Stimulated activated CD4-positive, alpha-beta T cell treated with anti-CD3 and anti-CD28 coated beads, Interleukin-1b, Interleukin-23, amount 100 ng/mL, for 1 hour (primary cell): Measurements from ENCODE around the gene CRYBG1.
"Not testable (repeated sequence)": the region's sequence is repeated elsewhere in the genome, so short reads cannot be mapped to it uniquely, and the experiment has no call there.

Experiments
- DNase-seq, 2 donors: peaks; one replicate each; pipeline ENCODE4 v3.0.0-alpha.2; 2020; ENCODE audit warnings: low read depth in 2 of 2

Gene CRYBG1

DNA sequence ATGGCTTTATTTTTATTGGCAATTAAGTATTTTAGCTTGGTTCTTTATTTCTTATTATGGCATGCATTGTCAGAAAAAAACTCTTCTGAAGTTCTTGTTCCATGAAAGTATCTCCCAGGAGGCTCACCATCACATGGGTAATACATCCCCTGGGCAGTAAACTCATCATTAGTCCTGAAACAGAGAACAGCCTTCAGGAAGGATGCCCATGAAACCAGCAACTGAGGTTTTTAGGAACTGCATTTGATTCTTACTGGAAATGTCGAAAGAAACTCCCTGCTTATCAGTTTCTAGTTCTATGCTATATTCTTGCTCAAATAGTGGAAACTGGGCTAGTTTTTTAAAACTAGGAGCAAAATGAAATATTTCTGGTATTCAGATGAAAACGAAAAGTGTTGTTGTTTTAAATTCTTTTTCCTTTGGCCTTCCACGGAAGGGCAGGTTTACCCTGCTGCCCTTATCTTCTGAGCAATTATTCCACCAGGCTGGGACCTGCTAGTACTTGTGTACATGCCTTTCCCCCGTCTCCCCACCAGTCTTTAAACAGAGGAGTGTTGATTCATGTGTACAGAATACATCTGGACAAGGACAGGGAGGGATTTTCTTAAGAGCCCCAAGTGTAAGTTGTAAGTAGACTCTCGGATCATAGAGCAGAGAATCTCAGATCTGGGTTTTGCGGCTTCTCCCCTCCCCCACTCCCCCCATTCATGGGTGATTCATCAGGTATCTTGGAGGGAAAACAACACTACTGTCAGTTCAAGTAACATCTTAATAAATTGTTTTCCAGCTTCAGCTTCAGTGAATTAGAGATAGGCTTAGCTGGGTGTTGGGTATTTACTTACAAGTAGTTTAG is 187.3 kb downstream of the CRYBG1 start:
- DNase-seq = no peak

DNA sequence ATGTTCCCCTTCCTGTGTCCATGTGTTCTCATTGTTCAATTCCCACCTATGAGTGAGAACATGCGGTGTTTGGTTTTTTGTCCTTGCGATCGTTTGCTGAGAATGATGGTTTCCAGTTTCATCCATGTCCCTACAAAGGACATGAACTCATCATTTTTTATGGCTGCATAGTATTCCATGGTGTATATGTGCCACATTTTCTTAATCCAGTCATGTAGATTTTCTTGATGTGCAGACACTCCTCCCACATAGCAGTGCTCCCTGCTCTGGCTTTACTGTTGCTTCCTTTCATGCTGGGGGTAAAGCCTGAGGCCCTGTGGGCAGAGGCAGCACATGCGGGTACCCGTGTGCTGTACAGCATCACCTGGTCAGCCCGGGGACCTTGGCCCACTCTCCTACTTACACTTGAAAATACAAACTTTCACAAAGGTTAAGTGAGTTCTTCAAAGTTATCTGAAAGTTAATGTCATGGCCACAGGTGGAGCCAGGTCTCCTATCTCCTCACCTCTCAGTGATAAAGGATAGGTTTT is 188.5 kb downstream of the CRYBG1 start:
- not testable (repeated sequence) for DNase-seq

DNA sequence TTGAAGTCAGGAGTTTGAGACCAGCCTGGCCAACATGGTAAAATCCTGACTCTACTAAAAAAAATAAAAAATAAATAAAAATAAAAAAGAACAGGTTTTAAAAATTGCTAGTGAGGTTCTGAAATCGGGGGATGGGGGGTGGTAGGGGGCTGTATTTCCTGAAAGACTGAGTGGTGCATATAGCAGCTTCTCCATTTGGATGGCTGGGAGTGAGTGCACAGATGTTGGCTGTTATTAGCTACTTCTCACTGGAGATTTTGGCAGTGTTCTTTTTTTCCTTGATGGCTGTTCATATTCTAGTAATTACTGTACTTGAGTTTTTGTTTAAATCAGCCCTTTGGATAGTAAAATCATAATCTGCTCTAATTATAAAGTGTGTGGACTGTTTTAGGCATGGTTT is 189.0 kb downstream of the CRYBG1 start:
- DNase-seq = no peak

DNA sequence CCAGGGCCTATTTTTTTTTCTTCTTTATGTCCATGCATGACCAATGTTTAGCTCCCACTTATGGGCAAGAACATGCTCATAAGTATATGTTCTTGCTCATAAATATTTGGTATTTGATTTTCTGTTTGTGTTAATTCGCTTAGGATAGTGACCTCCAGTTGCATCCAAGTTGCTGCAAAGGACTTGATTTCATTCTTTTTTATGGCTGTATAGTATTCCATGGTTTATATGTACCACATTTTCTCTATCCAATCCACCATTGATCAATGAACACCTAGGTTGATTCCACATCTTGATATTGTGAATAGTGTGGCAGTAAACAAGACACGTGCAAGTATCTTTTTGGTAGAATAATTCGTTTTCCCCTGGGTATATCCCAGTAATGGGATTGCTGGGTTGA is 190.6 kb downstream of the CRYBG1 start:
- no peak for DNase-seq

DNA sequence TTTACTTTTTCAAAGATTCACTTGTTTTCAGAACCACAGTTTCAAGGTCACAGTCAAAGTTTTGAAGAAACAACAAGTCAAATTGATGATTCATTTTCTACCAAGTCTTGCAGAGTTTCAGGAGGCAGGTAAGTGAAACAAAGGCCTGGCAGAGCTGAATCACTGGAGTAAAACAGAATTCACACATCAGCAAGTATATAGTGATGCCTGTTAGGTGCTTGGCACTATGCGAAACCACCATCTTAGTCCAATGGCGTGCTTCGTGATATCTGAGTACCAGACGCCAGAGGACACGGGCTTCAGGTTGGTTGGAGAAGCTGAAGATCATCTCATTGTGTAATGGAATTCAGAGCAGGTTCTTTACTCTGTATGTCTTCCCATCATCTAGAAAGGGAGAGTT is 192.9 kb downstream of the CRYBG1 start:
- no peak for DNase-seq

GRCh38 chr6:106555767-106556166 is 195.2 kb downstream of the CRYBG1 start:
- DNase-seq = no peak

- no peak for DNase-seq
Observed at GRCh38 chr6:106556368-106556960, 195.9 kb downstream of the CRYBG1 start.

DNA sequence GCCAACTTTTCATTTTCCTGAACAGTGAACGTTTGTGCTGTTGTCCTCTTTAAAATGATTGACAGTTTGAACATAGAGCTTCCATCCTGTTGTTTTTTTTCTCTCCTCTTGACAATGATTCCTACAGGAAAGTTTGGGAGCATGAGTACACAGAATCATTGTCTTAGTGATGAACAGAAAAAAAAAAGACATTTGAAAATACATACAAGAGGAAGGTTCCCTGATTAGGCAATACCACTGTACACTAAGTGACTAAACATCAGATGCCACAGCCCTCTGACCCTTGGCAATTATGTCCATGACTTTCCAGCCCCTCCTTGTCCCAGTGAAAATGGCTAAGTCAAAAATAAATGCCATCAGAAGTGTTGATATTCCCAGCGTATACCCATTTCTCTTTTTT is 197.3 kb downstream of the CRYBG1 start:
- DNase-seq = no peak

GRCh38 chr6:106558364-106558763 is 197.8 kb downstream of the CRYBG1 start:
- no peak for DNase-seq

GRCh38 chr6:106559659-106560058 is 199.1 kb downstream of the CRYBG1 start:
- DNase-seq = not testable (repeated sequence)

GRCh38 chr6:106560996-106561685 is 200.6 kb downstream of the CRYBG1 start:
- DNase-seq = no peak

- DNase-seq = no peak
Observed at GRCh38 chr6:106561686-106562405, 201.3 kb downstream of the CRYBG1 start.

DNA sequence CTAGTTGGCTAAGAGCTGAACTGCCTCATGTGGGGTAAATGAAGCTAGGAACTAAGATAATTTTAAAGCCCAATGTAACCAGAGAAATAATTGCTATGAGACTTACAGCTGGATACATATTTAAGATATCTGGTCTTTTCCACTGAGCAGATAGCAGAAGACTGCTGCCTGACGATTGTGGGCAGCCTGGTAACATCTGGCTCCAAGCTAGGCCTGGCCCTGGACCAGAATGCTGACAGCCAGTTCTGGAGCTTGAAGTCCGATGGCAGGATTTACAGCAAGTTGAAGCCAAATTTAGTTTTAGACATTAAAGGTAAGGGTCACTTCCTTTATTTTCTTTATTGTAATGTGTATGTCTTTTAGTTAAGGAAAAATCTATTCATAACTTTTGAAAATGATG is 203.1 kb downstream of the CRYBG1 start:
- no peak for DNase-seq

GRCh38 chr6:106564476-106564875 is 204.0 kb downstream of the CRYBG1 start:
- DNase-seq = no peak

GRCh38 chr6:106568530-106568929 is 208.0 kb downstream of the CRYBG1 start:
- DNase-seq = no peak

DNA sequence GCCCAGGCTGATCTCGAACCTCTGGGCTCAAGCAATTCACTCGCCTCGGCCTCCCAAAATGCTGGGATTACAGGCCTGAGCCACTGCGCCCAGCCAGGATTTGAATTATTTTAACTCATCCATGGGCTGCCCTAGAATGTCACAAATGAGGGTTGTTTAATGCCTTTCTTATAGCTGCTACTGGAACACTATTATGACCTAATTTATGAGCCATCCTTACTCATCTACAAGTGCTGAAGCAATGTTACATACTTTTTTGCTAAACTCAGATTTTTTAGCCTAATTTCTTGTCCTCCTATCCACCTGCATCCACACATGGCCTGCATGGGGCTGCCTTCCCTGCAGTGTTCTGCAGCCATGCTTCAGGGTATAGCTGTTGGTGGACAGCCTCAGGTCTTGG is 208.9 kb downstream of the CRYBG1 start:
- DNase-seq = no peak

DNA sequence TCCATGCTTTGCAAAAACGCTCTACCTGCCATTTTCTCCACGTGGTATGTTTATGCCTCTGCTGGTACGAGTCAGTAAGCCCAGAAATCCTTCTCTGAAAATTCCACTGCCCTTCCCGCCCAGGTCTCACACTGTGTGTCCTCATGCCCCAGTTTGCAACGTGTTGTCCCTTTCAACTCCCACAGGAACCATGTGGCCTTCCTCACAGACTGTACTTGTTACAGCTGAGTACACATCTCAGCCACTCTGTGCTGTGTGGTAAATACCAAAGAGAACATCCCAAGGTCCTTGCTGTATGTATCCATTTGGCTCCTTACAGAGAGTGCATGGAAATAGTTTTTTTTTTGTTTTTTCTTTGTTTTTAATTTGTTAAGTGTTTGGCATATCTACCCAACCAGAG is 211.9 kb downstream of the CRYBG1 start:
- DNase-seq = no peak

DNA sequence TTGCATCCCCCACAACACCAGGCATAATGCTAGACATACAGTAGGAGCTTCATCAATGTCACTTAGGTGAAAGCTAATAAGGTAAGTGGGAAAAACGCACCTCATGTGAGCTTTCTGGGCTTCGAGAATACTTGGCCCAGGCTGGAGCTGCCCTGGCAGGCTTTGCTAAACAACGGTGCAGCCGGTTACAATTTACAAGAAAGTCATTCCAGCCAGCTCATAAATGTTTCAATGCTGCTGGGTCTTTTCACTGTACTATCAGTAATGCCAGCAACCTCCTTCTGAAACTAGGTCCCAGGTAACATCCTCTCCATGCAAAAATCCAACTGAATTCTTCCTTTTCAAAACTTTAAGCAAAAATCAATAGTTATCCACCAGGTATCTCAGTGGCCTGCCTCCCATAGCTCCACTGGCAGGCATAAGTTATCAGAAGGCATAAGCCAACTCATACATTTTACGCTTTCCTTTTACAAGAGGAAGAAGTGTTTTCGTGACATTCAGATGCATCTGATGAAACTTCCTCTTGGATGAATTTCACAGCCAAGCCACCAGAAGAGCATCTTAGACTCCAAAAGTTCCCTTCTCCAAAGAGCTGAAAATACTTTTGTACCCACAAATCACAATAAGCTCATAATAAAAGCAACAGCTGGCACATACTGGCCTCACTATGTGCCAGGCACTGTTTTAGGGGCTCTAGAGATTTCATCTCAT is 212.5 kb downstream of the CRYBG1 start:
- DNase-seq = no peak

- DNase-seq = no peak
Observed at GRCh38 chr6:106574741-106575458, 214.4 kb downstream of the CRYBG1 start.

- DNase-seq = no peak
Observed at GRCh38 chr6:106579281-106579680, 218.8 kb downstream of the CRYBG1 start.

GRCh38 chr6:106581468-106581867 is 221.0 kb downstream of the CRYBG1 start:
- DNase-seq = no peak
